ENCODE results near the gene RPS6KB1.
A peak's percentile ranks its signal among the peaks of the same experiment; 100 is the strongest.
"Not testable (repeated sequence)": the region's sequence is repeated elsewhere in the genome, so short reads cannot be mapped to it uniquely, and the experiment has no call there.

The RPS6KB1 gene

DNA sequence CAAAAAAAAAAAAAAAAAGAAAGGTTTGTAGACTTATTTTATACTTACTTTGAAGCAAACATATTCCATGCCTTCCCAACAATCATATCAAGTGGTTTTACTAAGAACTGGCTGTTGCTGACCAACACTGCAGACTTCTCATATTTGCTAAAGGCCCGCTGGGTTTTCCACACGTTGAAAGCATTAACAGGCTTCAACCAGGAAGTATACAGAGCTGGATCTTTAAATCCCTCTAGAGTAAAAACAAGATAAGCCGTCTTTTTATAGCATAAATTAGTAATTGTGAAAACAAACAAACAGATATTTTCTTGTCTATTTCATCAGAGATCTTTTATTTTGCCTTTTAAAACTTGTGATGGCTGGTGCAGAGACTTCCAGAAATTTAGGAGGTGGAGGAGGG lies 29.3 kb upstream of the RPS6KB1 start:
- DNase-seq (ENCODE audit: low read depth, low spot score): no peak

DNA sequence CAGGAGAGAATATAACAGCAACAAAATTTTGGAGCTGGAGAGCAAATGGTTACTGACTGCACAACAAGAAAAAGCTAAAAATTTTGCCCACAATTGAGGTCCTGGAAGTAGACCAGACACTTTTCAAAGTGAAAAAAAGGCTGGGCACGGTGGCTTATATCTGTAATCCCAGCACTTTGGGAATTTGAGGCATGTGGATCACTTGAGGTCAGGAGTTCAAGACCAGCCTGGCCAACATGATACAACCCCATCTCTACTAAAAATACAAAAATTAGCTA lies 23.0 kb upstream of the RPS6KB1 start:
- H3K4me3 ChIP-seq (ENCODE audit: low read length): no peak overlapping the region
- DNase-seq (ENCODE audit: low read depth, low spot score): no peak

More for the DNA sequence above, 29.3 kb upstream of the RPS6KB1 start:
- H3K4me3 ChIP-seq (ENCODE audit: low read length): no peak overlapping the region

GRCh38 chr17:59870482-59870881 lies 22.4 kb upstream of the RPS6KB1 start:
- no peak overlapping the region for H3K4me3 ChIP-seq (ENCODE audit: low read length)
- DNase-seq (ENCODE audit: low read depth, low spot score): no peak

GRCh38 chr17:59872351-59872750 lies 20.6 kb upstream of the RPS6KB1 start:
- no peak overlapping the region for H3K4me3 ChIP-seq (ENCODE audit: low read length)

DNA sequence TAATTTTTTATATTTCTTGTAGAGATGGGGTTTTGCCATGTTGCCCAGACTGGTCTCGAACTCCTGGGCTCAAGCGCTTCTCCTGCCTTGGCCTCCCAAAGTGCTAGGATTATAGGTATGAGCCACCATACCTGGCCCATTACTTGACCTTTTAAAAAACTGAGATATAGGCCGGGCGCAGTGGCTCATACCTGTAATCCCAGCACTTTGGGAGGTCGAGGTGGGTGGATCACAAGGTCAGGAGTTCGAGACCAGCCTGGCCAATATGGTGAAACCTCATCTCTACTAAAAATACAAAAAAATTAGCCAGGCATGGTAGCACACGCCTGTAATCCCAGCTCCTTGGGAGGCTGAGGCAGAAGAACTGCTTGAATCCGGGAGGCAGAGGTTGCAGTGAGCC lies 19.5 kb upstream of the RPS6KB1 start:
- DNase-seq (ENCODE audit: low read depth, low spot score); H3K4me3 ChIP-seq (ENCODE audit: low read length): not testable (repeated sequence)

More at GRCh38 chr17:59872351-59872750, 20.6 kb upstream of the RPS6KB1 start:
- no peak for DNase-seq (ENCODE audit: low read depth, low spot score)

DNA sequence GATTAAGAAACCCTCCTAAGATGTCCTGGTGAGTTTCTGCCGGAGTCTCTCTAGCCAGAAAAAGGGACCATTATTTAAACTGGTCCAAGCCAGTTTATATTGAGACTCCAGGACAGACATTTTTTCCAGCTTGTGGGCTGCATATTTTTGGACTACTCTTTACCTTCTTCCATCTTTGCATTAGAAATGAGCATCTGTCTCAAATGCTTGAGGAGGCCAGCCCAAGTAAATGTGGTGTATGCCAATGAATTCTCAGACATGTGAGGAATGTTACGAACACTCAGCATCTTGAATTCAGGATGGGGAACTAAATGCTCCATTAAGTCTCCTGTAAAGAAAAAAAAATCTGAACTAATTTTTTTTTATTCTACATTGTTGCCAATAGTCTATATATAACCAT lies 18.5 kb upstream of the RPS6KB1 start:
- no peak for DNase-seq (ENCODE audit: low read depth, low spot score)

GRCh38 chr17:59876107-59876506 lies 16.8 kb upstream of the RPS6KB1 start:
- no peak for DNase-seq (ENCODE audit: low read depth, low spot score)
- no peak overlapping the region for H3K4me3 ChIP-seq (ENCODE audit: low read length)

More for the DNA sequence above, 18.5 kb upstream of the RPS6KB1 start:
- no peak overlapping the region for H3K4me3 ChIP-seq (ENCODE audit: low read length)

- no peak overlapping the region for H3K4me3 ChIP-seq (ENCODE audit: low read length)
- DNase-seq (ENCODE audit: low read depth, low spot score): no peak
These were observed 15.0 kb upstream of the RPS6KB1 start for GRCh38 chr17:59877965-59878364.

DNA sequence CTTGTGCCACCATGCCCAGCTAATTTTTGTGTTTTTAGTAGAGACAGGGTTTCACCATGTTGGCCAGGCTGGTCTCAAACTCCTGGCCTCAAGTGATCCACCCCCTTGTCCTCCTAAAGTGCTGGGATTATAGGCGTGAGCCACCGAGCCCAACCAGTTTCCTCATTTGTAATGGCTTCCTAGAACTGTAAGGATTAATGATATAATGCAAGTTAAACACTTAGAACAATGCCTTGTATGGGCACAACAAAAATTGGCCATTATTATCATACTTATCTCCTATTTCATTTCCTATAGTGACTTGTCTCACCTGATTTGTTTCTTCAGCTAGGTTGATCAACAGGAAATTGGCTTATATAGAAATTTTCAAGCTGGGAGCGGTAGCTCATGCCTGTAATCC lies 14.3 kb upstream of the RPS6KB1 start:
- no peak for DNase-seq (ENCODE audit: low read depth, low spot score)

DNA sequence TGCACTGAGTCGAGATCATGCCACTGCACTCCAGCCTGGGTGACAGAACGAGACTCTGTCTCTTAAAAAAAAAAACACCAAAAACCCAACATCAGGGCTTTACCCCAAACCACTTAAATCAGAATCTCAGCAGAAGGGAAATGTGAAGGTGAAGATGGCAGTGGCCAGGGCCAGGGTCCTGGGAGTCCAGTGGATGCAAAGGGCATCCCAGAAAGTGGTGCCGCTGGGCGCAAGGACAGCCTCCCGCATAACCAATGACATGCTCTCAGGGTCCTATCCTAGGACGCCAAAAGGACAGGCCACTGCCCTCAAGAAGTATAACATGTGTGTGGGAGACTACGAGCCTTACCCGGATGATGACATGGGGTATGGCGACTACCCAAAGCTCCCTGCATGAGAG lies 8.1 kb upstream of the RPS6KB1 start:
- H3K4me3 ChIP-seq (ENCODE audit: low read length): no peak overlapping the region
- DNase-seq (ENCODE audit: low read depth, low spot score): no peak

More for the DNA sequence above, 14.3 kb upstream of the RPS6KB1 start:
- H3K4me3 ChIP-seq (ENCODE audit: low read length): no peak overlapping the region

DNA sequence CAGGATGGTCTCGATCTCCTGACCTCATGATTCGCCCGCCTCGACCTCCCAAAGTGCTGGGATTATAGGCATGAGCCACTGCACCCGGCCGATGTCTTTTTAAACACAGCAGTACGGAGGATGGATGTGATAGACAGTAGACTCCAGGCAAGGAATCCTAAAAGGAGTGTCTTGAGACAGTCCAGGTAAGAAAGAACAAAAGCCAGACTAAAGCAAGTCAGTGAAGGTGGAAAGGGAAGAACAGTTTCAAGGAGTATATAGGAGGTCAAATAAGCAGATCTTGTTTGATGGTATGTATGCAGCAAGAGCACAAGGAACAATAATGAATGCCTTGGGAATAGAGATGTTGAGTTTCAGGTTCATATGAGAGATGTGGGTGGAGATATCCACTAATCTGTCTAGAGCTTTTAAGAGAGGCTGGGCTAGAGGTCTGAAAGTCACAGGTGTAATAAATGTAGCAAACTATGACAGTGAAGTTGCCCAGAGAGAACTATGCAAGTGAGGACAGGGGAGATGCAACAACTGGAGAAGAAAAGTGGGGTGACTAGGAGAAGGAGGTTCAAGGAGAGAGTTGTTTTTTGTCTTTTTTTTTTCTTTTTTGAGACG lies 4.7 kb upstream of the RPS6KB1 start:
- no peak for DNase-seq (ENCODE audit: low read depth, low spot score)
- H3K4me3 ChIP-seq (ENCODE audit: low read length): no peak overlapping the region

DNA sequence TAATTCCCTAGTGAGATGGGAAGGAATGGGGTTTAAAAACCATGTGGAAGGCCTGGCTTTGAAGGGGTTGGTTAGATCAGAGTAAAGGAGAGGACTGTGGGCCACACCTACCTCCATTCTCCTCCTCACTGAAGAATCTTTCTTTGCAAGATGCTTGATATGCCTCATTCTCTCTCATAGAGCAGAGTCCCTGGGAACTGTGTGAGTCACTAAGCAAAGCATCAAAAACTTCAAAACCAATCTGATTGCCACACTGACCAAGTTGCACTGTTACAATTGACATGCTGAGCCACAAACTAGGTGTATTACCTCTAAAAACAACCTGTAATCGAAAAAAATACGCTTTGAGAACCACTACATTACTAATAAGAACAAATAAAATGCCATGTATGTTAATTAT lies 2.2 kb upstream of the RPS6KB1 start:
- no peak overlapping the region for H3K4me3 ChIP-seq (ENCODE audit: low read length)
- DNase-seq (ENCODE audit: low read depth, low spot score): no peak

DNA sequence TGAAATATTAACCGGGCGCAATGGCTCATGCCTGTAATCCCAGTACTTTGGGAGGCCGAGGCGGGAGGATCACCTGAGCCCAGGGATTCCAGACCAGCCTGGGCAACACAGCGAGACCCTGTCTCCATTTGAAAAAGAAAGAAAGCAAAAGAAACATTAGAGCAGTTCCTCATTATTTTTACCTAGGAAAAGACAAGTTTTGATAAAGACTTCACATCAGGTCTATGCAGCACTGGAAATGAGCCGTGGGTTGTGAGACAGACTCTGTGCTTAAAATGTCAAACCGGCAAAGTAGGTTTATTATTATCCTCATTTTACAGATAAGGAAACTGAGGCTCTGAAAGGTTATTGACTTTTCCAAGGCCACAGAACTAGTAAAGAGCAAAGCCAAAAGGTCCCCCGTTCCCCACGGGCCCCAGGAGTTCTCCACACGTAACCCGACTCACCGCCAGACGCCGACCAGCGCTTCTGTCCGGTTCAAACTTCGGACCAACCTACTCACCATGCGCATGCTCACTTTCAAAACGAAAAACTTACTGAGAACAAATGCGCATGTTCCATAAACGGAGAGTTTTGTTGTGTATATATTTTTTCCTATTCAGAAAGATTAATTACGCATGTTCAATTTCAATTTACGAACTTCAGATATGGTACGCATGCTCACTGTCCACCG lies 534 bp upstream of the RPS6KB1 start:
- no peak for DNase-seq (ENCODE audit: low read depth, low spot score)

DNA sequence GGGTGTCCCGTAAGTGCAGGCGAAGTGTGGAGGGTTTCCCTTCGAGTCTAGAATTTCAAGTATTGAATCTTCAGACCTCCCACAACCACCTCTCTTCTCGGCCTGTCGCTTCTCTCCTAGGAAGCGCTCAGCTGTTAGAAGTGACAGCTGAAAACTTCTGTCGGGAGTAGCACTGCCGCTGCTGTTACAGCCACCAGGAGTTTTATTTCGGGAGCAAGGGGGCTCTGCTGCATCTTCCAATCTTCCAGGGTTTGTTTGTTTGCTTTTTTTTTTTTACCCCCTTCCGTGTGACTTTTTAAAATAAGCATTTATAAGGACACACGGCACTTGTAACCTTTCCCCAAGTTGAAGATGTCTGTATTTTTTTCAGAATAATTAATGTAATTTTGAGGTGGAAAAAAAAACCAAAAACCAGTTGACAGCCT lies 767 bp downstream of the RPS6KB1 start:
- peak overlapping the region; percentile 87 for H3K4me3 ChIP-seq (ENCODE audit: low read length)
- no peak for DNase-seq (ENCODE audit: low read depth, low spot score)

More for the DNA sequence above, 534 bp upstream of the RPS6KB1 start:
- H3K4me3 ChIP-seq (ENCODE audit: low read length): peak overlapping the region; percentile 87

GRCh38 chr17:59897090-59897489 lies 4.2 kb downstream of the RPS6KB1 start:
- no peak overlapping the region for H3K4me3 ChIP-seq (ENCODE audit: low read length)
- DNase-seq (ENCODE audit: low read depth, low spot score): no peak

- no peak overlapping the region for H3K4me3 ChIP-seq (ENCODE audit: low read length)
- DNase-seq (ENCODE audit: low read depth, low spot score): no peak
These were observed 6.2 kb downstream of the RPS6KB1 start for GRCh38 chr17:59899099-59899498.

GRCh38 chr17:59901604-59902003 lies 8.7 kb downstream of the RPS6KB1 start:
- DNase-seq (ENCODE audit: low read depth, low spot score): no peak
- H3K4me3 ChIP-seq (ENCODE audit: low read length): no peak overlapping the region

DNA sequence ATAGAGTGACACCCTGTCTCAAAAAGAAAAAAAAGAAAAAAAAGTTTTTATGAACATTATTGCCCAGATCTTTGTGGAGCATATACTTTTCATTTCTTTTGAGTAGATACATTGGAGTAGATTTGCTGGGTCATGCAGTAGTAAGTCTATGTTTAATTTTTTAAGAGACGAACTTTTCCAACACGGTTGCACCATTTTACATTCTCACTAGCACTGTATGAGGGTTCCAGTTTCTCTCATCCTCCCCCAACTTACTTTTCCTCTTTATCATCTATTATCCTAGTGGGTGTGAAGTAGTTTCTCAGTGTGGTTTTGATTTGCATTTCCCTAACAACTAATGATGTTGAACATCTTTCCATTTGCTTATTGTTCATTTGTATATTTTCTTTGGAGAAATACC lies 10.5 kb downstream of the RPS6KB1 start:
- H3K4me3 ChIP-seq (ENCODE audit: low read length): no peak overlapping the region
- DNase-seq (ENCODE audit: low read depth, low spot score): no peak

GRCh38 chr17:59907467-59907866 lies 14.5 kb downstream of the RPS6KB1 start:
- no peak for DNase-seq (ENCODE audit: low read depth, low spot score)

DNA sequence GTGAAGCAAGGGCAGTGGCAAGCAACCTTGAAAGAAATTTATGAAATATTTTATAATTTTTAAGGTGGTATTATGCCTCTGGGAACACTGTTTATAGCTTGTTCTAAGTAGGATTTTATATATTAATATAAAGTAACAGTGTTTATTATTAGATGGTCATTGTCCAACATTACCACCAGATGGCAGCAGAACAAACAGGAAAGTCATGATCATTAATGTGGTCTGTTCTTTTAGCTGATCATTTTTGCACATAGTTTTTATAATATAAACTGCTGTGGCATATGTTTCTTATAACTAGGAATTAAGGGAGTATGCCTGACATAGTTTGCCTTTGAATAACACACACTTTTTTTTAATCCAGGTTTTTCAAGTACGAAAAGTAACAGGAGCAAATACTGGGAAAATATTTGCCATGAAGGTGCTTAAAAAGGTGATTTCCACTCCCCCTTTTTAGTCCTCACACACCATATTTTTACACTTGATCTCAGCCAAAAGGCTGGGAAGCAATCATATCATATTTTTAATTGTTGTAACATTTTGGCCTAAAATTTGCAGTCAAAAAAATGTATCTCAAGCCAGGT lies 21.4 kb downstream of the RPS6KB1 start:
- peak; percentile 15 for DNase-seq (ENCODE audit: low read depth, low spot score)

More at GRCh38 chr17:59907467-59907866, 14.5 kb downstream of the RPS6KB1 start:
- no peak overlapping the region for H3K4me3 ChIP-seq (ENCODE audit: low read length)

DNA sequence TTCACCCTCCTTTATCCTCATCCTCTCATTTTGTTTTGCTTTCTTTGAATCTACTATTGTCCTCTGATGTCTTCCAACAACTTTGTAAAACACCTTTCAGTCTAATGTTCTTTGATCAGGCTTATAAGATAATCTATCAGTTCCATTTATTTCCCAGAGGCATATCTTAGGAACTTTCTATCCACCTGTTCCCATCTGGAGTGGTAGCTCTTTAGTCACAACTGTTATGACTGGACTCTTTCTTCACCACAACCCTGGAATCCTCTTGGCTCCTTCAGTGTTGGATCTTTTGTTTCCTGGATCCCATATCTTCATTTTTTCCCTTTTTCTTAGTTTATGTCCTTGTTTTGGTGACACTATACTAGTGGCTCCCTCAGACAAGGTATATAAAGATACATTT lies 23.5 kb downstream of the RPS6KB1 start:
- DNase-seq (ENCODE audit: low read depth, low spot score): no peak

More for the DNA sequence above, 21.4 kb downstream of the RPS6KB1 start:
- no peak overlapping the region for H3K4me3 ChIP-seq (ENCODE audit: low read length)

More for the DNA sequence above, 23.5 kb downstream of the RPS6KB1 start:
- H3K4me3 ChIP-seq (ENCODE audit: low read length): no peak overlapping the region
